ENCODE results near the gene SPATA20. TPM values are rescaled to one million over a fixed set of nuclear protein-coding genes. Genes with fewer than 3 reads are reported as not detected.

SPATA20 gene
- total and polyA plus RNA-seq, 4 donors, result 15.6 to 42.4 (median 19.6) TPM

GRCh38 chr17:50554201-50554600, 7.2 kb downstream of the SPATA20 start (continued):
- TF ChIP-seq REST (IDR thresholded peaks at IDR 0.05) (no peak), HNF4G (IDR thresholded peaks at IDR 0.05) (no peak), RXRA (IDR thresholded peaks at IDR 0.05) (no peak), FOXA1 (IDR thresholded peaks at IDR 0.05) (no peak), TAF1 (conservative IDR thresholded peaks at IDR 0.05) (no peak), JUND (IDR thresholded peaks at IDR 0.05) (no peak), EGR1 (IDR thresholded peaks at IDR 0.05; ENCODE audit: low read depth in 2 of 2) (no peak)

- TF ChIP-seq REST (IDR thresholded peaks at IDR 0.05) (no peak), TAF1 (conservative IDR thresholded peaks at IDR 0.05) (no peak), HNF4A (conservative IDR thresholded peaks at IDR 0.05) (peak in 1 of 2 donors; percentile 39), NR2F2 (IDR thresholded peaks at IDR 0.05) (no peak), MAX (IDR thresholded peaks at IDR 0.05) (no peak), FOXA1 (IDR thresholded peaks at IDR 0.05) (no peak), JUND (IDR thresholded peaks at IDR 0.05) (no peak), EGR1 (IDR thresholded peaks at IDR 0.05; ENCODE audit: low read depth in 2 of 2) (no peak), RXRA (IDR thresholded peaks at IDR 0.05) (peak in 1 of 2 donors; percentile 35)
- no peaks in the 10 kb centered on the region for H3K9me3 ChIP-seq (ENCODE audit: control insufficient read depth in 4 of 4, low read length in 3 of 4)
- peaks cover 11 to 21% (median 17%) of the 10 kb centered on the region in 4 donors for H3K4me1 ChIP-seq (ENCODE audit: control insufficient read depth in 4 of 4, insufficient read depth in 4 of 4, low read length in 3 of 4)
- H3K36me3 ChIP-seq (ENCODE audit: control insufficient read depth in 4 of 4, insufficient read depth in 3 of 4, low read depth in 1 of 4, low read length in 3 of 4), result peaks cover 0 to 5% (median 1%) of the 10 kb centered on the region in 4 donors
- no peak overlapping the region for H3K9ac ChIP-seq (ENCODE audit: low read depth in 1 of 2, low read length in 2 of 2)
- no peak overlapping the region for H3K27ac ChIP-seq (ENCODE audit: low read depth in 1 of 2, low read length in 2 of 2)
- no peak for DNase-seq (ENCODE audit: low spot score)
- H3K4me3 ChIP-seq (ENCODE audit: low read depth in 1 of 3, low read length in 3 of 3), result no peak overlapping the region
- WGBS, result 70% methylated on average over 5 of the region's 5 CpGs
- H3K27me3 ChIP-seq (ENCODE audit: control insufficient read depth in 4 of 4, insufficient read depth in 4 of 4, low read length in 3 of 4), result peaks cover 0 to 6% (median 0%) of the 10 kb centered on the region in 4 donors
Observed at GRCh38 chr17:50556803-50557202, 9.8 kb downstream of the SPATA20 start.

- no peak for DNase-seq (ENCODE audit: low spot score)
- 95% methylated on average over 4 of the region's 4 CpGs for WGBS
- peaks cover 0 to 6% (median 1%) of the 10 kb centered on the region in 4 donors for H3K27me3 ChIP-seq (ENCODE audit: control insufficient read depth in 4 of 4, insufficient read depth in 4 of 4, low read length in 3 of 4)
Observed at GRCh38 chr17:50557630-50558029, 10.7 kb downstream of the SPATA20 start.

More at GRCh38 chr17:50557630-50558029, 10.7 kb downstream of the SPATA20 start:
- no peak overlapping the region for H3K27ac ChIP-seq (ENCODE audit: low read depth in 1 of 2, low read length in 2 of 2)
- peaks cover 11 to 21% (median 17%) of the 10 kb centered on the region in 4 donors for H3K4me1 ChIP-seq (ENCODE audit: control insufficient read depth in 4 of 4, insufficient read depth in 4 of 4, low read length in 3 of 4)
- H3K9ac ChIP-seq (ENCODE audit: low read depth in 1 of 2, low read length in 2 of 2), result no peak overlapping the region
- H3K4me3 ChIP-seq (ENCODE audit: low read depth in 1 of 3, low read length in 3 of 3), result no peak overlapping the region
- TF ChIP-seq HNF4G (IDR thresholded peaks at IDR 0.05), result no peak
- TF ChIP-seq RXRA (IDR thresholded peaks at IDR 0.05), result no peak
- TF ChIP-seq RAD21 (IDR thresholded peaks at IDR 0.05), result no peak
- no peak for TF ChIP-seq TAF1 (conservative IDR thresholded peaks at IDR 0.05)
- TF ChIP-seq ATF3 (IDR thresholded peaks at IDR 0.05), result no peak
- no peak for TF ChIP-seq ZBTB33 (IDR thresholded peaks at IDR 0.05)
- no peak for TF ChIP-seq FOXA2 (IDR thresholded peaks at IDR 0.05)
- no peak for TF ChIP-seq CTCF (IDR thresholded peaks at IDR 0.05; ENCODE audit: low read depth, low read length, missing input control)
- no peak for TF ChIP-seq MAX (IDR thresholded peaks at IDR 0.05)
- no peak for TF ChIP-seq EGR1 (IDR thresholded peaks at IDR 0.05; ENCODE audit: low read depth in 2 of 2)
- TF ChIP-seq SP1 (IDR thresholded peaks at IDR 0.05), result no peak
- TF ChIP-seq HNF4A (conservative IDR thresholded peaks at IDR 0.05), result no peak
- no peak for TF ChIP-seq YY1 (IDR thresholded peaks at IDR 0.05)
- no peak for TF ChIP-seq JUND (IDR thresholded peaks at IDR 0.05)
- no peak for TF ChIP-seq FOXA1 (IDR thresholded peaks at IDR 0.05)
- no peaks in the 10 kb centered on the region for H3K9me3 ChIP-seq (ENCODE audit: control insufficient read depth in 4 of 4, low read length in 3 of 4)
- H3K36me3 ChIP-seq (ENCODE audit: control insufficient read depth in 4 of 4, insufficient read depth in 3 of 4, low read depth in 1 of 4, low read length in 3 of 4), result peaks cover 0 to 5% (median 1%) of the 10 kb centered on the region in 4 donors
